ENCODE measurements around the gene B4GAT1. TPM values are rescaled to one million over a fixed set of nuclear protein-coding genes. Genes with fewer than 3 reads are reported as not detected.

B4GAT1 gene
- total and polyA plus RNA-seq, 2 of the 13 experiments (the other 11 are each of a cell fraction or from before 2014, with no cell fraction given) = 40.4 to 109 TPM

- no peak for TF ChIP-seq ZNF382 (CRISPR knock-in tag; IDR thresholded peaks at IDR 0.05; ENCODE audit: borderline replicate concordance)
- TF ChIP-seq ZNF563 (CRISPR knock-in tag; IDR thresholded peaks at IDR 0.05) = no peak
Measured at GRCh38 chr11:66299186-66299585, 48.2 kb downstream of the B4GAT1 start (continued).

- Histone ChIP-seq H3K9me3 (ENCODE audit: low read length) (no peaks in the 10 kb centered on the region), H3K4me3 (replicated peaks in 1 of 3; ENCODE audit: insufficient read depth in 1 of 3, low read depth in 2 of 3, low read length in 3 of 3) (no peak overlapping the region), H3K4me2 (ENCODE audit: low read depth, low read length) (no peak overlapping the region), H3K27me3 (ENCODE audit: control insufficient read depth in 1 of 2, insufficient read depth in 2 of 2, low read length in 2 of 2) (peaks cover 3 to 30% of the 10 kb centered on the region in 2 experiments), H3K79me2 (ENCODE audit: insufficient read depth, low read length) (no peaks in the 10 kb centered on the region), H3K9ac (ENCODE audit: insufficient read depth, low read depth, low read length) (no peak overlapping the region), H3K36me3 (replicated peaks in 1 of 2; ENCODE audit: control insufficient read depth in 1 of 2, insufficient read depth in 2 of 2, low read length in 2 of 2) (no peaks in the 10 kb centered on the region), H3K27ac (ENCODE audit: extremely low read length, insufficient read depth, low read length) (no peak overlapping the region), H2AFZ (ENCODE audit: low read length) (no peak overlapping the region), H3K4me1 (ENCODE audit: insufficient read depth, low read length) (peaks cover 10% of the 10 kb centered on the region; the same call in 1 of the 2 replicates), H4K20me1 (ENCODE audit: insufficient read depth, low read length) (no peaks in the 10 kb centered on the region)
- BruUV-seq (replicated peaks) = no TSS peak
- ChIA-PET CTCF (ENCODE audit: low intra/inter-chr PET ratio, low total read pairs) (no interaction called here), POLR2A (interaction anchor here (2.2 to 3.7 kb wide), 2 partner anchors 8 to 15 kb away, joined by 10 to 13 read pairs; partner anchors contain the start of gene YIF1A)
- FAIRE-seq = no peak
- intact Hi-C loops (cut with micrococcal nuclease; ENCODE audit: unreplicated experiment) (no loop called here), in situ Hi-C loops (cut with HindIII; ENCODE audit: extremely low pct_ligation_motif_present, low pct_unique_long_range_greater_than_20kb) (no loop called here)
- no peak for ATAC-seq
- DNase-seq (ENCODE audit: low spot score) = no peak
- 34% methylated on average over 8 of the region's 8 CpGs for WGBS (ENCODE audit: low lambda C conversion rate)
- TF ChIP-seq FOXO4 (CRISPR knock-in tag; conservative IDR thresholded peaks at IDR 0.05) (no peak), ZSCAN12 (CRISPR knock-in tag; IDR thresholded peaks at IDR 0.05) (no peak), ZNF558 (CRISPR knock-in tag; IDR thresholded peaks at IDR 0.05; ENCODE audit: borderline replicate concordance) (no peak), KLF6 (CRISPR knock-in tag; IDR thresholded peaks at IDR 0.05) (no peak), ZNF362 (CRISPR knock-in tag; IDR thresholded peaks at IDR 0.05; ENCODE audit: borderline replicate concordance) (no peak), NFAT5 (CRISPR knock-in tag; IDR thresholded peaks at IDR 0.05) (no peak), ZNF773 (CRISPR knock-in tag; IDR thresholded peaks at IDR 0.05; ENCODE audit: borderline replicate concordance) (no peak), CBX1 (IDR thresholded peaks at IDR 0.05; ENCODE audit: low read depth) (no peak), RAD21 (CRISPR knock-in tag; IDR thresholded peaks at IDR 0.05) (no peak), ZKSCAN8 (CRISPR knock-in tag; IDR thresholded peaks at IDR 0.05; ENCODE audit: borderline replicate concordance) (no peak)
- TF ChIP-seq, protein P1, sequence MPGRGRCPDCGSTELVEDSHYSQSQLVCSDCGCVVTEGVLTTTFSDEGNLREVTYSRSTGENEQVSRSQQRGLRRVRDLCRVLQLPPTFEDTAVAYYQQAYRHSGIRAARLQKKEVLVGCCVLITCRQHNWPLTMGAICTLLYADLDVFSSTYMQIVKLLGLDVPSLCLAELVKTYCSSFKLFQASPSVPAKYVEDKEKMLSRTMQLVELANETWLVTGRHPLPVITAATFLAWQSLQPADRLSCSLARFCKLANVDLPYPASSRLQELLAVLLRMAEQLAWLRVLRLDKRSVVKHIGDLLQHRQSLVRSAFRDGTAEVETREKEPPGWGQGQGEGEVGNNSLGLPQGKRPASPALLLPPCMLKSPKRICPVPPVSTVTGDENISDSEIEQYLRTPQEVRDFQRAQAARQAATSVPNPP (CRISPR knock-in tag; IDR thresholded peaks at IDR 0.05) = no peak
Measured at GRCh38 chr11:66297610-66298009, 49.8 kb downstream of the B4GAT1 start.
